ENCODE data around the gene FOXR1.

DNA sequence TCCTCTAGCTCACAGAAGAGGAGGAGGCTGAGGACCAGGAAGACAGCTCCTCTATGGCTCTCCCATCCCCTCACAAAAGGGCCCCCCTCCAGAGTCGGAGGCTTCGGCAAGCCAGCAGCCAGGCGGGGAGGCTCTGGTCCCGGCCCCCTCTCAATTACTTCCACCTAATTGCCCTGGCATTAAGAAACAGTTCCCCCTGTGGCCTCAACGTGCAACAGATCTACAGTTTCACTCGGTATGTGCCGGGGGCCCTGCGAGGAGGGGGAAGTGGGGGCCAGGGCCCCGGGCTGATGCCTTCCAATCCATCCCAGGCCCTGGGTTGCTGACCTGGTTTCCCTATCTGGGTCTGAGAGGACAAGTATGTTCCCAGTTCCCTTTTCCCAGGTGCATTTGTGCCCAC, 7.9 kb downstream of the FOXR1 start:
- TF ChIP-seq, protein P1, sequence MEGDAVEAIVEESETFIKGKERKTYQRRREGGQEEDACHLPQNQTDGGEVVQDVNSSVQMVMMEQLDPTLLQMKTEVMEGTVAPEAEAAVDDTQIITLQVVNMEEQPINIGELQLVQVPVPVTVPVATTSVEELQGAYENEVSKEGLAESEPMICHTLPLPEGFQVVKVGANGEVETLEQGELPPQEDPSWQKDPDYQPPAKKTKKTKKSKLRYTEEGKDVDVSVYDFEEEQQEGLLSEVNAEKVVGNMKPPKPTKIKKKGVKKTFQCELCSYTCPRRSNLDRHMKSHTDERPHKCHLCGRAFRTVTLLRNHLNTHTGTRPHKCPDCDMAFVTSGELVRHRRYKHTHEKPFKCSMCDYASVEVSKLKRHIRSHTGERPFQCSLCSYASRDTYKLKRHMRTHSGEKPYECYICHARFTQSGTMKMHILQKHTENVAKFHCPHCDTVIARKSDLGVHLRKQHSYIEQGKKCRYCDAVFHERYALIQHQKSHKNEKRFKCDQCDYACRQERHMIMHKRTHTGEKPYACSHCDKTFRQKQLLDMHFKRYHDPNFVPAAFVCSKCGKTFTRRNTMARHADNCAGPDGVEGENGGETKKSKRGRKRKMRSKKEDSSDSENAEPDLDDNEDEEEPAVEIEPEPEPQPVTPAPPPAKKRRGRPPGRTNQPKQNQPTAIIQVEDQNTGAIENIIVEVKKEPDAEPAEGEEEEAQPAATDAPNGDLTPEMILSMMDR (IDR thresholded peaks at IDR 0.05), result no peak
- TF ChIP-seq POLR2AphosphoS5 (IDR thresholded peaks at IDR 0.05) (no peak), POLR2A (IDR thresholded peaks at IDR 0.05; ENCODE audit: low read depth) (no peak)
